GM12878 (cell line): ENCODE data around the gene CLEC16A. TPM values are rescaled to one million over a fixed set of nuclear protein-coding genes. Genes with fewer than 3 reads are reported as not detected.

Experiments used
- BMI1 ChIP-seq: fragments of 450-650 bp; IDR thresholded peaks from 2 replicates; pipeline ENCODE4 v1.6.1; 2016; ENCODE audit warnings: mild to moderate bottlenecking, moderate library complexity, borderline replicate concordance
- CHD4 ChIP-seq: fragments of 200-600 bp; sonication (generic); IDR thresholded peaks from 2 replicates; pipeline ENCODE4 v1.6.1; 2016; ENCODE audit warnings: mild to moderate bottlenecking
- DPF2 ChIP-seq: fragments of 450-650 bp; IDR thresholded peaks from 2 replicates; pipeline ENCODE4 v1.6.1; 2017; ENCODE audit warnings: mild to moderate bottlenecking
- E2F4 ChIP-seq: IDR thresholded peaks from 2 replicates; pipeline ENCODE4 v1.6.1; 2012; ENCODE audit warnings: low read depth, low read length, improper control_type of control experiment
- E2F8 ChIP-seq: fragments of 450-650 bp; IDR thresholded peaks from 2 replicates; pipeline ENCODE4 v1.6.1; 2018; ENCODE audit warnings: mild to moderate bottlenecking, low read depth, moderate library complexity; ENCODE audit not compliant: partially characterized antibody
- KAT2A ChIP-seq: conservative IDR thresholded peaks from 2 replicates; pipeline ENCODE4 v1.6.1; 2011; ENCODE audit warnings: low read depth, low read length; ENCODE audit not compliant: control insufficient read depth
- MAX ChIP-seq: IDR thresholded peaks from 2 replicates; pipeline ENCODE4 v1.6.1; 2012; ENCODE audit warnings: low read depth, low read length, improper control_type of control experiment
- MEF2B ChIP-seq: fragments of 450-650 bp; IDR thresholded peaks from 2 replicates; pipeline ENCODE4 v1.6.1; 2018; ENCODE audit warnings: mild to moderate bottlenecking, moderate library complexity; ENCODE audit not compliant: partially characterized antibody, poor library complexity, severe bottlenecking
- NRF1 ChIP-seq: conservative IDR thresholded peaks from 2 replicates; pipeline ENCODE4 v1.6.1; 2011; ENCODE audit warnings: mild to moderate bottlenecking, low read depth, low read length, improper control_type of control experiment
- PKNOX1 ChIP-seq: fragments of 450-650 bp; IDR thresholded peaks from 2 replicates; pipeline ENCODE4 v1.6.1; 2016; ENCODE audit warnings: mild to moderate bottlenecking
- POLR2AphosphoS2 ChIP-seq: IDR thresholded peaks from 2 replicates; pipeline ENCODE4 v1.6.1; 2011; ENCODE audit warnings: low read depth, mild to moderate bottlenecking, low read length, improper control_type of control experiment, moderate library complexity
- POLR2AphosphoS5 ChIP-seq: IDR thresholded peaks from 2 replicates; pipeline ENCODE4 v1.6.1; 2011; ENCODE audit warnings: mild to moderate bottlenecking, low read length, inconsistent platforms
- POU2F2 ChIP-seq: IDR thresholded peaks from 3 replicates; pipeline ENCODE4 v1.6.1; 2011; ENCODE audit warnings: low read depth, mild to moderate bottlenecking, low read length, borderline replicate concordance
- RUNX3 ChIP-seq: IDR thresholded peaks from 2 replicates; pipeline ENCODE4 v1.6.1; 2012; ENCODE audit warnings: low read length, inconsistent platforms
- TAF1 ChIP-seq: IDR thresholded peaks from 2 replicates; pipeline ENCODE4 v1.6.1; 2011; ENCODE audit warnings: mild to moderate bottlenecking, low read depth, low read length, borderline replicate concordance
- USF2 ChIP-seq: IDR thresholded peaks from 2 replicates; pipeline ENCODE4 v1.6.1; 2011; ENCODE audit warnings: low read depth, low read length, improper control_type of control experiment, borderline replicate concordance
- ZNF217 ChIP-seq: fragments of 450-650 bp; IDR thresholded peaks from 2 replicates; pipeline ENCODE4 v1.6.1; 2017; ENCODE audit warnings: antibody characterized with exemption, mild to moderate bottlenecking
- polyA plus RNA-seq, 11 experiments: library from polyadenylated mRNA; depleted of rRNA in 4 of 11; unstranded in 6 of 11; stranded (reverse) in 5 of 11; fragments of >200 nt; fragmentation: Nextera tagmentation in 4 of 11; fragmentation: Illumina TruSeq in 1 of 11; extraction: Ambion mirVana in 4 of 11; extraction: Trizol in 1 of 11; gene quantifications; 1 replicate in 1 of 11; 2 replicates in 10 of 11; pipeline versions ENCODE4 v1.2.1 to v1.2.3, GENCODE V29; 2011 to 2016; ENCODE audit warnings: inconsistent platforms in 2 of 11, missing spikeins in 2 of 11, low read depth in 1 of 11
- total RNA-seq, 4 experiments: library from RNA; depleted of rRNA in 3 of 4; stranded (reverse); fragments of >200 nt in 3 of 4; fragmentation: Illumina TruSeq in 1 of 4; extraction: Trizol in 1 of 4; gene quantifications; 2 replicates each; pipeline versions ENCODE4 v1.2.1 to v1.2.3, GENCODE V29; 2013 to 2021
- TF ChIP-seq, protein P1 (sequence below): fragments of 450-650 bp; IDR thresholded peaks from 2 replicates; pipeline ENCODE4 v1.6.1; 2017; ENCODE audit warnings: mild to moderate bottlenecking, low read depth, inconsistent platforms; ENCODE audit not compliant: poor library complexity, severe bottlenecking
- TF ChIP-seq, protein P2 (sequence below): fragments of 450-650 bp; IDR thresholded peaks from 2 replicates; pipeline ENCODE4 v1.6.1; 2016; ENCODE audit warnings: mild to moderate bottlenecking

CLEC16A gene
- total and polyA plus RNA-seq, 10 of the 15 experiments (the other 5 are each of a cell fraction or from before 2014, with no cell fraction given), result 1.5 to 28.8 (median 19.2) TPM

DNA sequence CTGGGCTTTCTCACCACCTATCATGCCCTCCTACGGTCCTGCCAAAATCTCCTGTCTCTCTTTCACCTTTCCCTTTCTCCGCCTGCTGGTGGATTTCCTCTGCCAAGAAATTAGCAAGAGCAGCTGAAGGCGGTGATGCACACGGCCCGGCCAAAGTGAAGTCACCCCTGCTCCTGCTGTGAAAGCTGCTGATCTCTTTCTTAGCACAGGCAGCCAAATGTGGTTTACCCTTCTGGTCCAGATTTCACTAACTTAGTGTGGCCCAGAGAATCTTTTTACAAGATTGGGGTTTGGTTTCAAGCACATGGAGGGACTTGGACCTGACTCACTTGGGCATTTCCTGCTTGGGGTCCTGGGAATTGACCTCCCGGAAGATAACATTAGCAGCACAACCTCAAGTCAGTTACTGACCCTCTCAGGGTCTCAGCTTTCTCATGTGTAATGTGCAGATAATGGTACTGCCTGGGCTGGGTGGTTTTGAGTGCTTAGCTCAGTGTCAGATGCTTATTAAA, 155.9 kb downstream of the CLEC16A start (continued):
- no peak for TF ChIP-seq BMI1
- TF ChIP-seq POLR2AphosphoS2, result no peak
- no peak for TF ChIP-seq E2F8
- TF ChIP-seq DPF2, result peak; percentile 54; the same call in 1 of the 2 replicates
- TF ChIP-seq KAT2A, result no peak
- TF ChIP-seq CHD4, result no peak
- no peak for TF ChIP-seq E2F4
- TF ChIP-seq, protein P1, sequence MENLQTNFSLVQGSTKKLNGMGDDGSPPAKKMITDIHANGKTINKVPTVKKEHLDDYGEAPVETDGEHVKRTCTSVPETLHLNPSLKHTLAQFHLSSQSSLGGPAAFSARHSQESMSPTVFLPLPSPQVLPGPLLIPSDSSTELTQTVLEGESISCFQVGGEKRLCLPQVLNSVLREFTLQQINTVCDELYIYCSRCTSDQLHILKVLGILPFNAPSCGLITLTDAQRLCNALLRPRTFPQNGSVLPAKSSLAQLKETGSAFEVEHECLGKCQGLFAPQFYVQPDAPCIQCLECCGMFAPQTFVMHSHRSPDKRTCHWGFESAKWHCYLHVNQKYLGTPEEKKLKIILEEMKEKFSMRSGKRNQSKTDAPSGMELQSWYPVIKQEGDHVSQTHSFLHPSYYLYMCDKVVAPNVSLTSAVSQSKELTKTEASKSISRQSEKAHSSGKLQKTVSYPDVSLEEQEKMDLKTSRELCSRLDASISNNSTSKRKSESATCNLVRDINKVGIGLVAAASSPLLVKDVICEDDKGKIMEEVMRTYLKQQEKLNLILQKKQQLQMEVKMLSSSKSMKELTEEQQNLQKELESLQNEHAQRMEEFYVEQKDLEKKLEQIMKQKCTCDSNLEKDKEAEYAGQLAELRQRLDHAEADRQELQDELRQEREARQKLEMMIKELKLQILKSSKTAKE, result no peak
- no peak for TF ChIP-seq NRF1
- TF ChIP-seq POU2F2, result no peak
- TF ChIP-seq USF2, result no peak
- no peak for TF ChIP-seq MAX
- TF ChIP-seq, protein P2, sequence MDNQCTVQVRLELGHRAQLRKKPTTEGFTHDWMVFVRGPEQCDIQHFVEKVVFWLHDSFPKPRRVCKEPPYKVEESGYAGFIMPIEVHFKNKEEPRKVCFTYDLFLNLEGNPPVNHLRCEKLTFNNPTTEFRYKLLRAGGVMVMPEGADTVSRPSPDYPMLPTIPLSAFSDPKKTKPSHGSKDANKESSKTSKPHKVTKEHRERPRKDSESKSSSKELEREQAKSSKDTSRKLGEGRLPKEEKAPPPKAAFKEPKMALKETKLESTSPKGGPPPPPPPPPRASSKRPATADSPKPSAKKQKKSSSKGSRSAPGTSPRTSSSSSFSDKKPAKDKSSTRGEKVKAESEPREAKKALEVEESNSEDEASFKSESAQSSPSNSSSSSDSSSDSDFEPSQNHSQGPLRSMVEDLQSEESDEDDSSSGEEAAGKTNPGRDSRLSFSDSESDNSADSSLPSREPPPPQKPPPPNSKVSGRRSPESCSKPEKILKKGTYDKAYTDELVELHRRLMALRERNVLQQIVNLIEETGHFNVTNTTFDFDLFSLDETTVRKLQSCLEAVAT, result no peak
- TF ChIP-seq MEF2B, result peak; percentile 80
- no peak for TF ChIP-seq TAF1
- no peak for TF ChIP-seq POLR2AphosphoS5
- peak; percentile 90 for TF ChIP-seq RUNX3
- TF ChIP-seq ZNF217, result no peak
- TF ChIP-seq PKNOX1, result no peak
